HG02678 (cell line): ENCODE data around the gene OR10H1.
"Not testable (repeated sequence)": the region's sequence is repeated elsewhere in the genome, so short reads cannot be mapped to it uniquely, and the experiment has no call there.

ENCODE experiments used
- ATAC-seq: cut with Tn5 transposase; IDR thresholded peaks from one replicate; pipeline ENCODE4 v1.9.1; 2021; ENCODE audit warnings: mild to moderate bottlenecking, moderate library complexity; ENCODE audit not compliant: unreplicated experiment

The OR10H1 gene

DNA sequence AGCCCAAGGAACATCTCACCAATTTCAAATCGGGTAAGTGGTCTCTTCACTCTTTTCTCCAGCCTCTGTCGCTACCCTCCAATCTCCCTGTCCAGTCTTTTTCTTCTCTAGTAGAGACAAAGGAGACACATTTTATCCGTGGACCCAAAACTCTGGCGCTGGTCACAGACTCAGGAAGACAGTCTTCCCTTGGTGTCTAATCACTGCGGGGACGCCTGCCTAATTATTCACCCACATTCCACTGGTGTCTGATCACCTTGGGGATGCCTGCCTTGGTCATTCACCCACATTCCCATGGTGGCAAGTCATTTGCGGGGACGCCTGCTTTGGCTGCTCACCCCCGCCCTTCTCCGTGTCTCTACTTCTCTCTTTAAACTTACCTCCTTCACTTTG is 13.8 kb upstream of the OR10H1 start:
- ATAC-seq = no peak

GRCh38 chr19:15828611-15829305 is 13.3 kb upstream of the OR10H1 start:
- ATAC-seq = not testable (repeated sequence)

- ATAC-seq = no peak
Measured at GRCh38 chr19:15828121-15828610, 12.7 kb upstream of the OR10H1 start.

- ATAC-seq = no peak
Measured at GRCh38 chr19:15825753-15826152, 10.3 kb upstream of the OR10H1 start.

- ATAC-seq = no peak
Measured at GRCh38 chr19:15820646-15821045, 5.2 kb upstream of the OR10H1 start.

DNA sequence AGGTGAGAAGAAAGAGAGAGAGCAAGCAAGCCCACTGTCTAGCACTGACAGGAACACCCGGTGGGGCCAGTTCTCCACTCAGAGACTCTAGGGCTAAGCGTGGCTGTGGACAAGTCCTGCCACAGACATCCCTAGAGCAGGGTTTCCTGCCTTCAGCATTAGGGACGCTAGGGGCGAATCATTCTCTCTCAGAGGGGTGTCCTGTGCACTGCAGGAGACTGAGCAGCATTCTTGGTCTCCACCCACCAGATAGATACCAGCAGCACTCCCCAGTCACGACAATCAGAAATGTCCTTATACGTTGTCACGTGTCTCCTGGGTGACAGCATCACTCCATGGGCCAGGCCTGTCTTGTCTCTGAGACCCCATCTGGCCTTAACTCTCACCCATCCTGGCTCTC is 1.5 kb downstream of the OR10H1 start:
- no peak for ATAC-seq

- ATAC-seq = no peak
Measured at GRCh38 chr19:15812060-15812722, 3.3 kb downstream of the OR10H1 start.

GRCh38 chr19:15811476-15811875 is 4.0 kb downstream of the OR10H1 start:
- ATAC-seq = no peak

DNA sequence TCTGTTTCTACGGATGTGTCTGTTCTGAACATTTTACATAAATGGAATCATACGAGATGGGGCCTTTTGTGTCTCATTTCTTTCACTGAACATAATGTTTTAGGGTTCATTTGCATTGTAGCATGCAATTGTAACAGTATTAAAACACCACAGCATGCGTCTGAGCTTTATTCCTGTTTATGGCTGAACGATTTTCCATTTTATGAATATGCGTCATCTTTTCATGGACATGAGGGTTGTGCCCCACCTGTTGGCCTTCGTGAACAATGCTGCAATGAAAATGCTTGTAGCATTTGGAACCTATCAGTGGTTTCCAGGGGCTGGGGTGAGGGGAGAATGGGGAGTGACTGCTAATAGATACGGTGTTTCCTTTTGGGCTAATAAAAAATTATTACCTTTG is 5.1 kb downstream of the OR10H1 start:
- no peak for ATAC-seq

GRCh38 chr19:15794279-15794678 is 21.2 kb downstream of the OR10H1 start:
- ATAC-seq = not testable (repeated sequence)

DNA sequence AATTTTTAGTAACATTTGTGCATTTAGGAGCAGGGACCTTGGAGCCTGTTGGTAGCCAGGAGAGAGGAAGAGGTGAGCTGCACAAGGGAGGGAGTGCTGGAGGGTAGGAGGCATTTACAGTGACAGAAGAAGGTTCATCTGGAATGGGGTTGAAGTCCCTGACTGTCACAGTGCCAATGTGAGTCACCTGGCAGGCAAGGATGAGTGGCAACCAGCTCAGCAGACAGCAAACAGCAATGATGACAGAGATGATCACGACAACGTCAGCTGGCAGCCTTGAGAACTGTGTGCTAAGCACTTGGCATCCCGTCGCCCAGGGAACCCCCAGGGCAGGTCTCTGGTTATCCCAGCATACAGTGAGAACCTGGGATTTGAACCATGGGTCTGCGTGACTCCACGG is 25.4 kb downstream of the OR10H1 start:
- no peak for ATAC-seq

DNA sequence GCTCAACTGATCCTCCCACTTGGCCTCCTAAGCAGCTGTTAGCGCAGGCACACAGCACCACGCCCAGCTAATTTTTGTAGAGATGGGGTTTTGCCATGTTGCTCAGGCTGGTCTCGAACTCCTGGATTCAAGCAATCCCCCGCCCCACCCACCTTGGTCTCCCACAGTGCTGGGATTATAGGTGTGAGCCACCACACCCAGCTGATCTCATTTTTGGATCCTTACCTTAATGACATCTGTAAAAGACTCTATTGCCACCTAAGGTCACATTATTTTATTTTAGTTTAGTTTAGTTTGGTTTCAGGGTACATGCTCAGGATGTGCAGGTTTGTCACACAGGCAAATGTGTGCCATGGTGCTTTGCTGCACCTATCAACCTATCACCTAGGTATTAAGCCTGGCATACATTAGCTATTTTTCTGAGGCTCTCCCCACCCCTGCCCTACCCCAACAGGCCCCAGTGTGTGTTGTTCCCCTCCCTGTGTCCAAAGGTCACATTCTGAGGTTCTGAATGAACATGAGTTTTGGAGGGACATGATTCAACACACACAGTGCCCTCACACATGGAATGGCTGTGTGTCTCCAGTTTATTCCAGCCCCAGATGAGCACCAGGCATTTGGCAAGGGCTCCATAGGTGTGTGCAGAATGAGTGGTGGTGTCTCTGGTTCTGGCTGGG is 26.7 kb downstream of the OR10H1 start:
- no peak for ATAC-seq

DNA sequence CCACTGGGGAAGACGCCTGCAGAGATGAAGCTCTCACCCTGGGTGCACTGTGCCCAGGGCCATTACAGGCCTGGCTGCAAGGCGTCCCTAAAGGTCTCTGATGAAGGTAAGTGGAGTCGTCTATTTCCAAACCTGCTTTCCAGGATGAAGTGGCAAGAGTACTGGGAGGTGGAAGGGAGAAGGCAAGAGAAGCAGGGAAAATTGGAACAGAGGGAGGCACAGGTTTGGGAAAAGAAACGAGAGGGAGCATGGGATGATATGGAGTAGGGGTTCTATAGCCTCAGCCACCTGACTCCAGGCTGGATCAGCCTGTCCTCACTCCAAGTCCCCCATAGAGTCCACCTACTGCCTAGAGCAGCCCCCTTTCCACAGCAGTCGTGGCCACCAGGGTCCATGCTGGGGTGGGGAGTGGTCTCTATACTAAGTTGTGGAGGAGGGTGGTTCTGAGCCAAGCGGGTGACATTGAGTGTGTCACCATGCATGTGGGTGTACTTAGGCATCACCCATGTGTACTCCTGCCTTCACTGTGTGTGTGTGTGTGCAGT is 27.8 kb downstream of the OR10H1 start, which contains the start of gene OR10H5:
Gene OR10H5 (plus strand): TSS at position 51 of the 545 bp plus-strand sequence. CDS start 6,388 bp downstream, outside the sequence.
- ATAC-seq = no peak

DNA sequence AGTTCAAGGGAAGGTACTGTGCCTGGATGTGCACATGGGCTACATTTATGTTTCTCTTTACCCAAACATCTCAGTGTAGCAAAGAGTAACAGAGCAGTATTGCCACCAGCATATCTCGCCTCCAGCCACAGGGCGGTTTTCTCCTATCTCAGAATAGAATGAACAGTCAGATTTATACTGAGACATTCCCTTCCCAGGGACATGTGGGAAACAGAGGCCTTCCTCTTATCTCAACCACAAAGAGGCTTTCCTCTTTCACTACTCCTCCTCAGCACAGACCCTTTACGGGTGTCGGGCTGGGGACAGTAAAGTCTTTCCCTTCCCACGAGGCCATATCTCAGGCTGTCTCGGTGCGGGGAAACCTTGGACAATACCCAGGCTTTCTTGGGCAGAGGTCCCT is 32.6 kb downstream of the OR10H1 start:
- not testable (repeated sequence) for ATAC-seq

DNA sequence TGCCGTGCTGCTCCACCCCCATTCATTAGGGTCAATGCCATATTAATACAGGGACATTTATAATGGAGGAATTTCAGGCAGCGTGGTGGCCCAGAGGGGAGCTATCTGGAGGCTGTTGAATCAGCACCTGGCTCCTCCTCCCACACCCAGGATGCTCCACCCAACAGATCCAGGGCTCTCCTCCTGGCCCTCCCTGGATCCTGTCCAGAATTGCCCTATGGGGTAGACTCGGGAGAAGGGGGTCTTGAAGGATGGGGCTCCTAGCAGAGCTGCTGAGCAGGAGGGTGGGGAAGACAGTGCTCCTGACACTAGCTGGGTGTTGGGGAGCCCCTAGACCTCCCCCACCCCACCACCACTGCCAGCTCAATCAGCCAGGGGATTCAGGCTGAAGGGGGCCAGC is 33.3 kb downstream of the OR10H1 start:
- no peak for ATAC-seq

- ATAC-seq = no peak
Measured at GRCh38 chr19:15781661-15782060, 33.8 kb downstream of the OR10H1 start.

DNA sequence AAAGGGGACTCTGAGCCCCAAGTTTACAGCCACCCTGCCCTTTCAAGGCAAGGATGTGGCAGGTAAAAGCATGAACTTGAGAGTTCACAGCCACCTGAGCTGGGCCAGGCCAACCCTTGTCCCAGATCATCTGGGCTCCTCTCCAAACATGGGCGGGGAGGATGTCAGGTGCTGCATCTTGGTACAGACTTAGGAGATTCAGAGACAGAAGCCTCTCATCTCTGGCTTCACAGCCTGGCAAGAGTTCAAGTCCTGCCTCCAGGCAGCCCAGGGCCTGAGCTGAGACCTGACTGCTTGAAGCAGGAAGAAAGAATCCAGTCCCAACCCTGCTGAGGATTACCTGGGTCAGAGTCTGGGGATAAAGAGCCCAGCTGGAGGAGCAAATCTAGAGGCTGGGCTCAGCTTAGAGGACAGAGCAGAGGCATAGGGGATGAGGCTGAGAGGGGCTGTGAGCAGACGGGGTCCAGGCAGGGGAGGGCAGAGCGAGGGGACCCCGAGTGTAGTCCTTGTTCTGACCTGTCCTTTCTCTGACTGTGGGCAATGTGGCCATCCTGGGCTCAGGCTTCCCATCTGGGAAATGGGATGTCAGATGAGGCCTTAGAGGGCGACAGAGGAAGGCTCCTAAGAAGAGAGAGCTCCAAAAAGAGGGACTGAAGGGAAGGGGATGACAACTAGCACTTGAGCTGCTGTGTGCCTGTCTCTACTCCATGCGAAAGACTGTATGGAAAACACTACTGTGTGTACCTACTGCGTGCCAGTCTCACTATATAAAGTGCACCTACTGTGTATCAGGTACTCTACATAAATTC is 34.6 kb downstream of the OR10H1 start:
- ATAC-seq = no peak

DNA sequence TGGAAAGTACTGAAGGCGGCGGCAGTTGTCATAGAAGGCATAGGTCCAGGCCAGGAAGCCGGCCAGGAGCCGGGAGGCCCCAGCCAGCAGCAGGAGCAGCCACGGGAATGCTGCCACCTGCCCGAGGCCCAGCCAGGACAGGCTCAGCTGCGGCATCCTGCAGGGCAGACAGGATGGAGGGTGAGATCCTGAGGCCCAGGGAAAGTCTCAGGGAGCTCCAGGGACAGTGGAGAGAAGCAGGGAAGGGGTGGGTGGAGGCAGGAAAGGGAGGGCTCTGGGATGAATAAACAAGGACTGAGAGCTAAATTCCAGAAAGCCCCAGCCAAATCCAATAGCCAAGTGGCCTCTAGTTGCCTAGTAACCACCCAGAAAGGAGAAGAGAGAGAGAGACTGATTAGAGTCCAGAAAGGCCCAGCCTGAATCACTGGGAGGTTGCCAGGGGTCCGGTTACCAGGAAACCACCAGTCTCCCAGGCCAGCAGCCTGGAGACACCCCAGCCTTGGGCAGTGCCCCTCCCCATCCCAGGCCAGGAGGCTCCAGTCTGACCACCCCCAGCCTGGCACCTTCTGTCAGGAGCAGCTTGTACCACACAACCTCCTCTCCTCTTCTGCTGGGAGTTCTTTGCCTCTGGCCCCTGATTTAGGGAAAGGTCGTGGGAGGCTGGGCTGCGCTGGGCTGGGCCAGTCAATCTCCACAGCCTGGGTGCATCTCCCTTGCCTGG is 35.5 kb downstream of the OR10H1 start:
- ATAC-seq = no peak

GRCh38 chr19:15776991-15777970 is 38.2 kb downstream of the OR10H1 start:
- no peak for ATAC-seq
